ENCODE measurements around the gene SEC61A1.

SEC61A1 gene

DNA sequence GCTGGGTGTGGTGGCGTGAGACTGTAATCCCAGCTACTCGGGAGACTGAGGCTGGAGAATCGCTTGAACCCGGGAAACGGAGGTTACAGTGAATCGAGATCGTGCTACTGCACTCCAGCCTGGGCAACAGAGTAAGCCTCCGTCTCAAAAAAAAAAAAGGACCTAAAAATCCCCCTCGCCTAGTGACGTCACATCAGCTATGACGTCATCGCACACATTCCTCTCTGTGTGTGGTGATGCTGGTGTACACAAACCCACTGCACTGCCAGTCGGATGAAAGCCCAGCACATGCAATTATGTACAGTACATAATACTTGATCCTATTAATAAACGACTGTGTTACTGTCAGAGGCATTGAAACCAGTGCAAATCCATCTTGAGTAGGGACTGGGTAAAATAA is 40.2 kb upstream of the SEC61A1 start:
- Histone ChIP-seq H3K9ac (ENCODE audit: low read length) (no peak overlapping the region), H4K20me1 (ENCODE audit: insufficient read depth, low read length) (no peaks in the 10 kb centered on the region), H3K4me3 (ENCODE audit: low read depth, low read length, poor library complexity, severe bottlenecking) (no peak overlapping the region), H3K27me3 (ENCODE audit: insufficient read depth, low read length) (no peaks in the 10 kb centered on the region), H3K4me2 (ENCODE audit: low read length) (no peak overlapping the region), H3K36me3 (ENCODE audit: insufficient read depth, low read length) (no peaks in the 10 kb centered on the region), H3F3A (ENCODE audit: insufficient read depth, low read length) (no peaks in the 10 kb centered on the region), H3K79me2 (ENCODE audit: insufficient read depth, low read length) (no peaks in the 10 kb centered on the region), H3K9me3 (ENCODE audit: low read length) (no peaks in the 10 kb centered on the region), H3K27ac (ENCODE audit: low read depth, low read length, poor library complexity, severe bottlenecking) (no peak overlapping the region), H2AFZ (ENCODE audit: low read length) (no peak overlapping the region), H3K9me2 (ENCODE audit: low read depth, low read length) (no peaks in the 10 kb centered on the region), H3K4me1 (ENCODE audit: insufficient read depth, low read length, severe bottlenecking) (no peaks in the 10 kb centered on the region)
- TF ChIP-seq EZH2 (IDR thresholded peaks at IDR 0.05; ENCODE audit: borderline replicate concordance, low read length) = no peak
- TF ChIP-seq, protein P1, sequence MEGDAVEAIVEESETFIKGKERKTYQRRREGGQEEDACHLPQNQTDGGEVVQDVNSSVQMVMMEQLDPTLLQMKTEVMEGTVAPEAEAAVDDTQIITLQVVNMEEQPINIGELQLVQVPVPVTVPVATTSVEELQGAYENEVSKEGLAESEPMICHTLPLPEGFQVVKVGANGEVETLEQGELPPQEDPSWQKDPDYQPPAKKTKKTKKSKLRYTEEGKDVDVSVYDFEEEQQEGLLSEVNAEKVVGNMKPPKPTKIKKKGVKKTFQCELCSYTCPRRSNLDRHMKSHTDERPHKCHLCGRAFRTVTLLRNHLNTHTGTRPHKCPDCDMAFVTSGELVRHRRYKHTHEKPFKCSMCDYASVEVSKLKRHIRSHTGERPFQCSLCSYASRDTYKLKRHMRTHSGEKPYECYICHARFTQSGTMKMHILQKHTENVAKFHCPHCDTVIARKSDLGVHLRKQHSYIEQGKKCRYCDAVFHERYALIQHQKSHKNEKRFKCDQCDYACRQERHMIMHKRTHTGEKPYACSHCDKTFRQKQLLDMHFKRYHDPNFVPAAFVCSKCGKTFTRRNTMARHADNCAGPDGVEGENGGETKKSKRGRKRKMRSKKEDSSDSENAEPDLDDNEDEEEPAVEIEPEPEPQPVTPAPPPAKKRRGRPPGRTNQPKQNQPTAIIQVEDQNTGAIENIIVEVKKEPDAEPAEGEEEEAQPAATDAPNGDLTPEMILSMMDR (IDR thresholded peaks at IDR 0.05; ENCODE audit: low read length) = no peak

DNA sequence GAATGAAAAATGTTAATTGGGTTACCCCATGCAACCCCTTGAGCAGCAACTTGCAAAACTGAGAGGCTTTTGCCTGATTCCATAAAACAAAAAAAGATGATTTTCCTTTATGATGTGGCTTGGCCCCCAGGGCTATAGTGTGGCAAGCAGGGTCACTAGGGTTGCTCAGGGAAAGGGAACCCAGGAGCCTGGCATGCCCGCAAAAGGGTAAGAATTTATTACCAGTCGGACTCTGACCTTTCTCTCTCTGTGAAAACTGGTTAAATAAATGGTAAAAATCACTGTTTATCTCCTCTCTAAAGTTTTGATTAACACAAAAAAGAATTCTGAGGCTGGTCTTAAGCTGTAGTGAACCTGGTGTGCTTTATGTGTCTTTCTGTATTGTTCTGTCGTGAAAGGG is 37.7 kb upstream of the SEC61A1 start:
- H3K4me3 ChIP-seq (ENCODE audit: low read depth, low read length, poor library complexity, severe bottlenecking) = no peak overlapping the region
- TF ChIP-seq EZH2 (IDR thresholded peaks at IDR 0.05; ENCODE audit: borderline replicate concordance, low read length) = no peak
- TF ChIP-seq, protein P1 (IDR thresholded peaks at IDR 0.05; ENCODE audit: low read length) = no peak
- H4K20me1 ChIP-seq (ENCODE audit: insufficient read depth, low read length) = no peaks in the 10 kb centered on the region
- no peaks in the 10 kb centered on the region for H3K27me3 ChIP-seq (ENCODE audit: insufficient read depth, low read length)
- no peaks in the 10 kb centered on the region for H3K79me2 ChIP-seq (ENCODE audit: insufficient read depth, low read length)
- no peak overlapping the region for H3K4me2 ChIP-seq (ENCODE audit: low read length)
- H2AFZ ChIP-seq (ENCODE audit: low read length) = no peak overlapping the region
- no peak overlapping the region for H3K27ac ChIP-seq (ENCODE audit: low read depth, low read length, poor library complexity, severe bottlenecking)
- no peaks in the 10 kb centered on the region for H3K9me2 ChIP-seq (ENCODE audit: low read depth, low read length)
- no peaks in the 10 kb centered on the region for H3K9me3 ChIP-seq (ENCODE audit: low read length)
- H3K4me1 ChIP-seq (ENCODE audit: insufficient read depth, low read length, severe bottlenecking) = no peaks in the 10 kb centered on the region
- no peak overlapping the region for H3K9ac ChIP-seq (ENCODE audit: low read length)
- no peaks in the 10 kb centered on the region for H3K36me3 ChIP-seq (ENCODE audit: insufficient read depth, low read length)
- no peaks in the 10 kb centered on the region for H3F3A ChIP-seq (ENCODE audit: insufficient read depth, low read length)

DNA sequence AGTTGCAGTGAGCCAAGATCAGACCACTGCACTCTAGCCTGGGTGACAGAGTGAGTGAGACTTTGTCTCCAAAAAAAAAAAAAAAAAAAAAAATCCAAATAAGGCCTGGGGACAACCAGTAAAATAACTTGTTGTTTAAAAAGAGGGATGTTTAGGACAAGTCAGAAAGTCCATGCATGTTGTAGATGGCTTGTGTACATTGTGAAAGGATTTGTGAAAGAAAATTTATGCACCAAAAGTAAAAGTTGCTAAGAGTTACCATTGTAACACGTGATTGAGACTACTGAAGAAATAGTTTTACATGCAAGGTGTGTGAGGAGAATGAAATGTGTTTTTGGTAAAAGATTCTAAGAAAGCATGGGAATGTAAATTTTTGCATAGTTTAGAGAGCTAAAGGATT is 35.7 kb upstream of the SEC61A1 start:
- Histone ChIP-seq H3K4me1 (ENCODE audit: insufficient read depth, low read length, severe bottlenecking) (no peaks in the 10 kb centered on the region), H3K27ac (ENCODE audit: low read depth, low read length, poor library complexity, severe bottlenecking) (no peak overlapping the region), H3K9me2 (ENCODE audit: low read depth, low read length) (no peaks in the 10 kb centered on the region), H3K36me3 (ENCODE audit: insufficient read depth, low read length) (no peaks in the 10 kb centered on the region), H3K4me2 (ENCODE audit: low read length) (no peak overlapping the region), H3K27me3 (ENCODE audit: insufficient read depth, low read length) (no peaks in the 10 kb centered on the region), H3K9ac (ENCODE audit: low read length) (no peak overlapping the region), H3F3A (ENCODE audit: insufficient read depth, low read length) (no peaks in the 10 kb centered on the region), H3K9me3 (ENCODE audit: low read length) (no peaks in the 10 kb centered on the region), H4K20me1 (ENCODE audit: insufficient read depth, low read length) (no peaks in the 10 kb centered on the region), H2AFZ (ENCODE audit: low read length) (no peak overlapping the region), H3K4me3 (ENCODE audit: low read depth, low read length, poor library complexity, severe bottlenecking) (no peak overlapping the region), H3K79me2 (ENCODE audit: insufficient read depth, low read length) (no peaks in the 10 kb centered on the region)
- TF ChIP-seq, protein P1 (IDR thresholded peaks at IDR 0.05; ENCODE audit: low read length) = no peak
